NOMO-1 treated with dmso at 0.1 percent for 144 hours (cell line): ENCODE results near the gene DONSON.

ENCODE experiments used
- DNase-seq: peaks from one replicate; lab custom pipeline; 2025; ENCODE audit not compliant: unreplicated experiment; lab: John Stamatoyannopoulos, UW

The DONSON gene

DNA sequence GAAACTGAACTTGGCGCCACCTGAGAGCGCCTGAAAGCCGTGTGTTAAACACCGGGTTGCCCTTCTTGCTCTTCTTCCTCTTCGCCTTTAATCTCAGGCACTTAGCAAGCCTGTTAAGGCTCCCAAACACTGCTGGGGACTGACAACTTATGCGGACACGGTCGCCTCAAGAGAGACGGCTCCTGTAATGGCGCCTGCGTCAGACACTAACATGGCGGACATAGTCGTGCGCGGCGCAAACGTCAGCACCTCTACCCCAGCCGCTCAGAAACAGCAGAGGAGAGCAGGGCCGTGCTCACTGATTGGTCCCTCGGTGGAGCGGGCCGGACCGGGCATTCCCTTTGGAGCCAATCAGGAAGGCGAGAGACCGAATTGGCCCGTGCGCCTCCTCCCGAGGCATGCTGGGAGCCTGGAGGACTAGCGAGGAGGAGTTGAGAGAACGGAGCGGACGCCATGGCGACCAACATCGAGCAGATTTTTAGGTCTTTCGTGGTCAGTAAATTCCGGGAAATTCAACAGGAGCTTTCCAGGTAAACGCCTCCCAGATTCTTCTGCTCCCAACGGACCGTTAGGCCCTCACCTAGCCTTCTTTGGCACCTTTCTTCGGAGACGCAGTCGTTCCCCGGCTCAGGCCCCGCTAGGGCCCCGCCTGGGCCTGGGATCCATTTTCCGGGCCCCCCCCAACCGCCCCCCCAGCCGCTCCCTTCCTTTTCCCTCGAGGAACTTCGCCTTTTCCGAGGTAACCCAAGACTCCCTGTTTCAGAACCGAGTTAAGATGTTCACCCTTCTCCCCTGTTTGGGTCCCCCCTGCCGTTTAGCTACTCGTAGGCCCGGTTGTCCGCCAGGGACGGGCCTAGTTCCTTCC lies 45.6 kb downstream of the DONSON start, which contains the start of gene SON:
Gene SON (plus strand): TSS at position 399 of the 865 bp plus-strand sequence. CDS start 55 bp downstream, at position 454.
- DNase-seq, result peak; percentile 98

- peak; percentile 82 for DNase-seq
Observed at GRCh38 chr21:33541756-33542639, 46.5 kb downstream of the DONSON start, which contains the start of gene GART. TSS of gene GART (minus strand) at chr21:33542117. CDS start at chr21:33539315, 2,802 bp downstream.

GRCh38 chr21:33541105-33541711 lies 47.3 kb downstream of the DONSON start:
- DNase-seq, result no peak

GRCh38 chr21:33540711-33541104 lies 47.8 kb downstream of the DONSON start:
- DNase-seq, result no peak

- no peak for DNase-seq
Observed at GRCh38 chr21:33539616-33540015, 48.9 kb downstream of the DONSON start.

- DNase-seq, result no peak
Observed at GRCh38 chr21:33537212-33537611, 51.3 kb downstream of the DONSON start.

DNA sequence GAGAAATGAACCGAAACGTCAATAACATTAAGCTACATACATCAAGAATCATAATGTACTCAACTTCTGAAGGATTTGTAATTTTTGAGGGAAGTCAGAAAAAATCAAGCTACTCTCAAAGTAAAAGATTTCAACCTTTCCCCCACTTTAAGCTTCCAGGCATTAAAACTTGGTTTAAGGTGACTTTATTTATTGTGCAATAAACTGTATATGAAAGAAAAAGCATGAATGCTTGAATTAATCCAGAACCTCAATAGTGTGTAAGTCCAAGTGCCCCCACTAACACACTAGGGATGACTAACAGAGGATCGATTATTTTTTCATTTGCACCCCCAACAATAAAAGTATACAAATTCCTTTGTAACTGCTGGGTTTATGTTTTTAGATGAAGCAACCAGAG lies 57.5 kb downstream of the DONSON start:
- no peak for DNase-seq
